HepG2 (cell line): Measurements from ENCODE around the gene ACVR1B. TPM values are rescaled to one million over a fixed set of nuclear protein-coding genes. Genes with fewer than 3 reads are reported as not detected.

Experiments used
- ELF3 ChIP-seq: IDR thresholded peaks from 2 replicates; pipeline ENCODE4 v1.6.1; 2016; ENCODE audit warnings: missing genetic modification reagents, missing compliant biosample characterization
- SIX4 ChIP-seq: sonication (generic); formaldehyde crosslinking; IDR thresholded peaks from 2 replicates; pipeline ENCODE4 v1.4.0; 2020; ENCODE audit warnings: missing genetic modification reagents
- SMC3 ChIP-seq: IDR thresholded peaks from 2 replicates; pipeline ENCODE4 v1.6.1; 2011; ENCODE audit warnings: low read length, improper control_type of control experiment
- SPEN ChIP-seq: sonication (generic); formaldehyde crosslinking; IDR thresholded peaks from 2 replicates; pipeline ENCODE4 v1.5.1; 2020; ENCODE audit warnings: low read depth, mild to moderate bottlenecking, missing genetic modification reagents
- STAG1 ChIP-seq: sonication (generic); formaldehyde crosslinking; IDR thresholded peaks from 2 replicates; pipeline ENCODE4 v1.4.0; 2020; ENCODE audit warnings: missing genetic modification reagents
- XRCC5 ChIP-seq: fragments of 200-400 bp; formaldehyde crosslinking; optimal IDR thresholded peaks from 2 replicates; pipeline ENCODE3; 2017; ENCODE audit warnings: mild to moderate bottlenecking, low read length
- ZNF12 ChIP-seq: sonication (generic); formaldehyde crosslinking; IDR thresholded peaks from 2 replicates; pipeline ENCODE4 v1.5.0; 2020; ENCODE audit warnings: missing genetic modification reagents
- ZNF232 ChIP-seq: sonication (generic); formaldehyde crosslinking; IDR thresholded peaks from 2 replicates; pipeline ENCODE4 v1.4.0; 2020; ENCODE audit warnings: missing genetic modification reagents, borderline replicate concordance
- polyA plus RNA-seq, 8 experiments: library from polyadenylated mRNA; depleted of rRNA in 3 of 8; stranded (reverse) in 7 of 8; unstranded in 1 of 8; fragments of >200 nt; fragmentation: Illumina TruSeq in 4 of 8; extraction: Trizol in 4 of 8; gene quantifications; 2 replicates each; pipeline versions ENCODE4 v1.2.1 to v1.2.3, GENCODE V29; 2011 to 2016; ENCODE audit warnings: low read depth in 4 of 8, missing spikeins in 1 of 8, mixed read lengths in 1 of 8; ENCODE audit not compliant: insufficient read depth in 1 of 8
- total RNA-seq, 5 experiments: library from RNA; depleted of rRNA; stranded (reverse); fragments of >200 nt; fragmentation: Illumina TruSeq; extraction: Trizol; gene quantifications; 2 replicates each; pipeline ENCODE4 v1.2.3, GENCODE V29; 2016; ENCODE audit warnings: low read depth in 1 of 5
- TF ChIP-seq, protein P1 (sequence below): sonication (generic); formaldehyde crosslinking; IDR thresholded peaks from 2 replicates; pipeline ENCODE4 v1.5.0; 2020; ENCODE audit warnings: mild to moderate bottlenecking, missing genetic modification reagents, borderline replicate concordance
- TF ChIP-seq, protein P2 (sequence below): sonication (generic); formaldehyde crosslinking; IDR thresholded peaks from 2 replicates; pipeline ENCODE4 v1.8.0; 2022; ENCODE audit warnings: missing genetic modification reagents, mild to moderate bottlenecking, inconsistent platforms, borderline replicate concordance

ACVR1B gene
- total and polyA plus RNA-seq, 2 of the 13 experiments (the other 11 are each of a cell fraction or from before 2014, with no cell fraction given): 8.9 to 12.1 TPM

- TF ChIP-seq ZNF12 (CRISPR knock-in tag) (0 out of 2 replicates have a peak, but pooled peaks have one; percentile 10), ELF3 (CRISPR knock-in tag) (0 out of 2 replicates have a peak, but pooled peaks have one; percentile 17), SIX4 (CRISPR knock-in tag) (no peak), ZNF232 (0 out of 2 replicates have a peak, but pooled peaks have one; percentile 40), XRCC5 (peak; percentile 83), STAG1 (CRISPR knock-in tag) (peak; percentile 88), SMC3 (peak; percentile 90), SPEN (no peak)
- TF ChIP-seq, protein P1, sequence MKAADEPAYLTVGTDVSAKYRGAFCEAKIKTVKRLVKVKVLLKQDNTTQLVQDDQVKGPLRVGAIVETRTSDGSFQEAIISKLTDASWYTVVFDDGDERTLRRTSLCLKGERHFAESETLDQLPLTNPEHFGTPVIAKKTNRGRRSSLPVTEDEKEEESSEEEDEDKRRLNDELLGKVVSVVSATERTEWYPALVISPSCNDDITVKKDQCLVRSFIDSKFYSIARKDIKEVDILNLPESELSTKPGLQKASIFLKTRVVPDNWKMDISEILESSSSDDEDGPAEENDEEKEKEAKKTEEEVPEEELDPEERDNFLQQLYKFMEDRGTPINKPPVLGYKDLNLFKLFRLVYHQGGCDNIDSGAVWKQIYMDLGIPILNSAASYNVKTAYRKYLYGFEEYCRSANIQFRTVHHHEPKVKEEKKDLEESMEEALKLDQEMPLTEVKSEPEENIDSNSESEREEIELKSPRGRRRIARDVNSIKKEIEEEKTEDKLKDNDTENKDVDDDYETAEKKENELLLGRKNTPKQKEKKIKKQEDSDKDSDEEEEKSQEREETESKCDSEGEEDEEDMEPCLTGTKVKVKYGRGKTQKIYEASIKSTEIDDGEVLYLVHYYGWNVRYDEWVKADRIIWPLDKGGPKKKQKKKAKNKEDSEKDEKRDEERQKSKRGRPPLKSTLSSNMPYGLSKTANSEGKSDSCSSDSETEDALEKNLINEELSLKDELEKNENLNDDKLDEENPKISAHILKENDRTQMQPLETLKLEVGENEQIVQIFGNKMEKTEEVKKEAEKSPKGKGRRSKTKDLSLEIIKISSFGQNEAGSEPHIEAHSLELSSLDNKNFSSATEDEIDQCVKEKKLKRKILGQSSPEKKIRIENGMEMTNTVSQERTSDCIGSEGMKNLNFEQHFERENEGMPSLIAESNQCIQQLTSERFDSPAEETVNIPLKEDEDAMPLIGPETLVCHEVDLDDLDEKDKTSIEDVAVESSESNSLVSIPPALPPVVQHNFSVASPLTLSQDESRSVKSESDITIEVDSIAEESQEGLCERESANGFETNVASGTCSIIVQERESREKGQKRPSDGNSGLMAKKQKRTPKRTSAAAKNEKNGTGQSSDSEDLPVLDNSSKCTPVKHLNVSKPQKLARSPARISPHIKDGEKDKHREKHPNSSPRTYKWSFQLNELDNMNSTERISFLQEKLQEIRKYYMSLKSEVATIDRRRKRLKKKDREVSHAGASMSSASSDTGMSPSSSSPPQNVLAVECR (CRISPR knock-in tag): 0 out of 2 replicates have a peak, but pooled peaks have one; percentile 16
- TF ChIP-seq, protein P2, sequence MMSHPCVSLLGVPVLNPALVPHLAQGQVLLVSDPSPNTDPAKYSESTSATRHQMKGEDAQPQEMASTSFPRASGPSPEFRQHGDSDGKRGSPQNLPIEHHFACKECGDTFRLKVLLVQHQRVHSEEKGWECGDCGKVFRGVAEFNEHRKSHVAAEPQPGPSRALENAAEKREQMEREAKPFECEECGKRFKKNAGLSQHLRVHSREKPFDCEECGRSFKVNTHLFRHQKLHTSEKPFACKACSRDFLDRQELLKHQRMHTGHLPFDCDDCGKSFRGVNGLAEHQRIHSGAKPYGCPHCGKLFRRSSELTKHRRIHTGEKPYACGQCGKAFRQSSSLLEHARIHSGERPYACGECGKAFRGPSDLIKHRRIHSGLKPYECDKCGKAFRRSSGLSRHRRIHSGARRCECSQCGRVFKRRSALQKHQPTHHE (CRISPR knock-in tag): no peak
These were observed 28.7 kb downstream of the ACVR1B start (continued) for GRCh38 chr12:51980051-51980808.
